HG02798 (cell line): ENCODE data around the gene NOVA1.

Experiments
- ATAC-seq: cut with Tn5 transposase; IDR thresholded peaks from one replicate; pipeline ENCODE4 v1.9.1; 2021; ENCODE audit warnings: mild to moderate bottlenecking; ENCODE audit not compliant: unreplicated experiment, poor library complexity

The NOVA1 gene

GRCh38 chr14:26594148-26594547 is 3.7 kb downstream of the NOVA1 start:
- no peak for ATAC-seq

GRCh38 chr14:26593357-26593756 is 4.5 kb downstream of the NOVA1 start:
- ATAC-seq: no peak

- no peak for ATAC-seq
Measured at GRCh38 chr14:26589925-26590324, 7.9 kb downstream of the NOVA1 start.

GRCh38 chr14:26577711-26578110 is 20.1 kb downstream of the NOVA1 start:
- no peak for ATAC-seq

GRCh38 chr14:26554069-26554772 is 43.6 kb downstream of the NOVA1 start:
- no peak for ATAC-seq

- no peak for ATAC-seq
Measured at GRCh38 chr14:26549571-26549970, 48.3 kb downstream of the NOVA1 start.

GRCh38 chr14:26548406-26548805 is 49.4 kb downstream of the NOVA1 start:
- ATAC-seq: no peak

GRCh38 chr14:26538176-26538575 is 59.7 kb downstream of the NOVA1 start:
- no peak for ATAC-seq

- ATAC-seq: no peak
Measured at GRCh38 chr14:26531894-26532293, 65.9 kb downstream of the NOVA1 start.

GRCh38 chr14:26528415-26529182 is 69.2 kb downstream of the NOVA1 start:
- no peak for ATAC-seq

- ATAC-seq: no peak
Measured at GRCh38 chr14:26527095-26527494, 70.7 kb downstream of the NOVA1 start.

GRCh38 chr14:26526137-26526536 is 71.7 kb downstream of the NOVA1 start:
- no peak for ATAC-seq

- ATAC-seq: no peak
Measured at GRCh38 chr14:26525085-26525484, 72.7 kb downstream of the NOVA1 start.

- ATAC-seq: no peak
Measured at GRCh38 chr14:26522967-26523366, 74.9 kb downstream of the NOVA1 start.

GRCh38 chr14:26517771-26518170 is 80.1 kb downstream of the NOVA1 start:
- no peak for ATAC-seq

GRCh38 chr14:26500028-26500427 is 97.8 kb downstream of the NOVA1 start:
- no peak for ATAC-seq

GRCh38 chr14:26499546-26499945 is 98.3 kb downstream of the NOVA1 start:
- no peak for ATAC-seq

- no peak for ATAC-seq
Measured at GRCh38 chr14:26486922-26487321, 110.9 kb downstream of the NOVA1 start.

- no peak for ATAC-seq
Measured at GRCh38 chr14:26484562-26484961, 113.3 kb downstream of the NOVA1 start.

- ATAC-seq: no peak
Measured at GRCh38 chr14:26478967-26479366, 118.9 kb downstream of the NOVA1 start.

GRCh38 chr14:26466862-26467261 is 131.0 kb downstream of the NOVA1 start:
- no peak for ATAC-seq

- no peak for ATAC-seq
Measured at GRCh38 chr14:26463136-26463535, 134.7 kb downstream of the NOVA1 start.
